ENCODE data around the gene RND1.

RND1 gene

GRCh38 chr12:48810903-48811431 is 54.7 kb downstream of the RND1 start:
- DNase-seq (ENCODE audit: low read depth) = no peak
- H3K4me3 ChIP-seq (ENCODE audit: low read depth, low read length) = no peak overlapping the region
- no peak for TF ChIP-seq CTCF (IDR thresholded peaks at IDR 0.05; ENCODE audit: insufficient read depth, low read depth, low read length, missing control alignments)

- DNase-seq (ENCODE audit: low read depth) = no peak
- H3K4me3 ChIP-seq (ENCODE audit: low read depth, low read length) = no peak overlapping the region
- TF ChIP-seq CTCF (IDR thresholded peaks at IDR 0.05; ENCODE audit: insufficient read depth, low read depth, low read length, missing control alignments) = no peak
Observed at GRCh38 chr12:48807981-48808380, 57.7 kb downstream of the RND1 start.

Measured in GM12865 (cell line).